ENCODE results near the gene GLIPR1.
"Not testable (repeated sequence)": the region's sequence is repeated elsewhere in the genome, so short reads cannot be mapped to it uniquely, and the experiment has no call there.

Gene GLIPR1

GRCh38 chr12:75480469-75480949 lies at the start of gene GLIPR1:
TSS of gene GLIPR1 (plus strand) at chr12:75480755. CDS start at chr12:75480881, 126 bp downstream.
- DNase-seq (ENCODE audit: low spot score) (peak; percentile 48), FAIRE-seq (no peak)

GRCh38 chr12:75432924-75433323 lies 47.6 kb upstream of the GLIPR1 start:
- DNase-seq (ENCODE audit: low spot score) (no peak), FAIRE-seq (no peak)

- FAIRE-seq, result no peak
- no peak for DNase-seq (ENCODE audit: low spot score)
Observed at GRCh38 chr12:75437564-75437963, 43.0 kb upstream of the GLIPR1 start.

GRCh38 chr12:75438059-75438754 lies 42.3 kb upstream of the GLIPR1 start:
- no peak for DNase-seq (ENCODE audit: low spot score)
- FAIRE-seq, result no peak

- no peak for FAIRE-seq
- DNase-seq (ENCODE audit: low spot score), result no peak
Observed at GRCh38 chr12:75439048-75439447, 41.5 kb upstream of the GLIPR1 start.

- DNase-seq (ENCODE audit: low spot score), result no peak
- FAIRE-seq, result no peak
Observed at GRCh38 chr12:75439930-75440329, 40.6 kb upstream of the GLIPR1 start.

GRCh38 chr12:75441687-75442449 lies 38.7 kb upstream of the GLIPR1 start:
- FAIRE-seq, result not testable (repeated sequence)

GRCh38 chr12:75442454-75442853 lies 38.1 kb upstream of the GLIPR1 start:
- not testable (repeated sequence) for DNase-seq (ENCODE audit: low spot score); FAIRE-seq

More at GRCh38 chr12:75441687-75442449, 38.7 kb upstream of the GLIPR1 start:
- not testable (repeated sequence) for DNase-seq (ENCODE audit: low spot score)

GRCh38 chr12:75443709-75444108 lies 36.8 kb upstream of the GLIPR1 start:
- DNase-seq (ENCODE audit: low spot score) (no peak), FAIRE-seq (no peak)

GRCh38 chr12:75444429-75445136 lies 36.0 kb upstream of the GLIPR1 start:
- no peak for FAIRE-seq

GRCh38 chr12:75445137-75445507 lies 35.4 kb upstream of the GLIPR1 start:
- not testable (repeated sequence) for DNase-seq (ENCODE audit: low spot score); FAIRE-seq

More at GRCh38 chr12:75444429-75445136, 36.0 kb upstream of the GLIPR1 start:
- peak; percentile 33 for DNase-seq (ENCODE audit: low spot score)

- FAIRE-seq, result no peak
- peak; percentile 8 for DNase-seq (ENCODE audit: low spot score)
Observed at GRCh38 chr12:75446857-75447256, 33.7 kb upstream of the GLIPR1 start.

GRCh38 chr12:75447691-75448393 lies 32.7 kb upstream of the GLIPR1 start:
- DNase-seq (ENCODE audit: low spot score), result no peak
- no peak for FAIRE-seq

- DNase-seq (ENCODE audit: low spot score) (peak; percentile 11), FAIRE-seq (no peak)
Observed at GRCh38 chr12:75452675-75453330, 27.8 kb upstream of the GLIPR1 start.

GRCh38 chr12:75455839-75456238 lies 24.7 kb upstream of the GLIPR1 start:
- DNase-seq (ENCODE audit: low spot score) (no peak), FAIRE-seq (peak; percentile 23)

- FAIRE-seq (no peak), DNase-seq (ENCODE audit: low spot score) (no peak)
Observed at GRCh38 chr12:75457191-75457590, 23.4 kb upstream of the GLIPR1 start.

GRCh38 chr12:75457866-75458265 lies 22.7 kb upstream of the GLIPR1 start:
- FAIRE-seq, result not testable (repeated sequence)

GRCh38 chr12:75459755-75460154 lies 20.8 kb upstream of the GLIPR1 start:
- no peak for FAIRE-seq
- no peak for DNase-seq (ENCODE audit: low spot score)

More at GRCh38 chr12:75457866-75458265, 22.7 kb upstream of the GLIPR1 start:
- DNase-seq (ENCODE audit: low spot score), result not testable (repeated sequence)

GRCh38 chr12:75460204-75460603 lies 20.4 kb upstream of the GLIPR1 start:
- FAIRE-seq, result no peak
- DNase-seq (ENCODE audit: low spot score), result no peak

Data from urothelium cell line (cell line).